BJ (cell line): Measurements from ENCODE around the gene NAV2. TPM values are rescaled to one million over a fixed set of nuclear protein-coding genes. Genes with fewer than 3 reads are reported as not detected.

Experiments used
- CTCF ChIA-PET: fragments of 350-600 bp; formaldehyde crosslinking; extraction: SDS; loops from one replicate; lab custom pipeline; 2021; ENCODE audit warnings: antibody characterized with exemption, inconsistent platforms; lab: Yijun Ruan, JAX
- POLR2A ChIA-PET: fragments of 300-600 bp; sonication (Branson Sonifier 250); formaldehyde crosslinking; extraction: SDS; loops from one replicate; lab custom pipeline; 2021; ENCODE audit warnings: antibody characterized with exemption; lab: Charles Lee
- DNase-seq: peaks from one replicate; pipeline ENCODE4 v3.0.0-alpha.2; 2011; ENCODE audit warnings: low read depth
- H3K27me3 ChIP-seq: 2 replicates; pipeline ENCODE4 v1.6.0; 2011; ENCODE audit warnings: low read length; ENCODE audit not compliant: control insufficient read depth, insufficient read depth
- H3K36me3 ChIP-seq: 2 replicates; pipeline ENCODE4 v1.5.1; 2011; ENCODE audit warnings: low read length; ENCODE audit not compliant: control insufficient read depth, insufficient read depth
- H3K4me3 ChIP-seq: 2 replicates; pipeline ENCODE4 v1.5.1; 2011; ENCODE audit warnings: low read depth, mild to moderate bottlenecking, control low read depth, low read length
- CTCF ChIP-seq: IDR thresholded peaks from 2 replicates; pipeline ENCODE4 v1.5.1; 2011; ENCODE audit warnings: low read depth, mild to moderate bottlenecking, control low read depth, inconsistent platforms, low read length, moderate library complexity; ENCODE audit not compliant: insufficient read depth
- polyA plus RNA-seq: library from polyadenylated mRNA; depleted of rRNA; stranded (reverse); fragments of >200 nt; gene quantifications from 2 replicates; pipeline ENCODE4 v1.2.3, GENCODE V29; 2011

The NAV2 gene
- polyA plus RNA-seq, 1 experiment: 6.1 TPM

- no peak for TF ChIP-seq CTCF
- DNase-seq: no peak
- no peak overlapping the region for H3K4me3 ChIP-seq
- H3K27me3 ChIP-seq: no peaks in the 10 kb centered on the region
- POLR2A ChIA-PET: no interaction called here
- no peaks in the 10 kb centered on the region; the same call in 1 of the 2 replicates for H3K36me3 ChIP-seq
- CTCF ChIA-PET: interaction anchor here (0.6 to 5.5 kb wide), 6 partner anchors 8 to 680 kb away, joined by 3 to 41 read pairs (median 6); no protein-coding TSS in a partner anchor
These were observed 38.4 kb downstream of the NAV2 start for GRCh38 chr11:19751055-19751454.

DNA sequence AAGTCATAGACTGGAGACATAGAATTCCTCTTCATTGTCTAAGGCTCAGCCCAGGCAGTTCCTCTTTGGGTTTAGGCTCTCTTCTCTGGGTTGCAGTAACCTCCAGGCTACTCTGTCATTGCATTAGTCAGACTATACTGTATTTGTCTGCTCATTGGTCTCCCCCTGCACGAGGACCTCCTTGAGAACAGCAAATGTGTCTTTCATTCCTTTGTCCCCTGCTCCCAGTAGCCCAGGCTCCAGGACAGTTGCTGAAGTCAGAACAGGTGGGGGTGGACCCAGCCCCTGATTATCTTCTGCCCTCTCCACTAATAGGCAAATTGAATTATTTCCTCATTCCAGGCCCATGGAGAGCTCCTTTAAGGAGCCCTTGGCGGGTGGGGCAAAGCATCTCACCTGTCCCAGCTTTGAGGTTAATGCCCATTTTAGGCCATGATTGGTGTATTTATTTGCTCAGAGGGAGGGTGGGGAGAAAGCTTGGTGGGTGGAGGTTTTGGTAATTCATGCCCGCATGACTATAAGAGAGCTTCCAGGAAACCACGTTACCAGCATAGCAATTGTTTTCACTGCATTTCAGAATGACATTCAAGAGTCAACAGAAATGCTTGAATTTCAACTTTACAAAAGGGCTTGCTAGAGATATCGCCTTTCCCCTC lies 40.9 kb downstream of the NAV2 start:
- no peak for TF ChIP-seq CTCF
- Histone ChIP-seq H3K4me3 (no peak overlapping the region), H3K27me3 (no peaks in the 10 kb centered on the region), H3K36me3 (no peaks in the 10 kb centered on the region; the same call in 1 of the 2 replicates)
- DNase-seq: no peak
- ChIA-PET POLR2A (no interaction called here), CTCF (interaction anchor here (1.0 to 4.2 kb wide), 5 partner anchors 10 to 201 kb away, joined by 3 to 24 read pairs (median 4); no protein-coding TSS in a partner anchor)

DNA sequence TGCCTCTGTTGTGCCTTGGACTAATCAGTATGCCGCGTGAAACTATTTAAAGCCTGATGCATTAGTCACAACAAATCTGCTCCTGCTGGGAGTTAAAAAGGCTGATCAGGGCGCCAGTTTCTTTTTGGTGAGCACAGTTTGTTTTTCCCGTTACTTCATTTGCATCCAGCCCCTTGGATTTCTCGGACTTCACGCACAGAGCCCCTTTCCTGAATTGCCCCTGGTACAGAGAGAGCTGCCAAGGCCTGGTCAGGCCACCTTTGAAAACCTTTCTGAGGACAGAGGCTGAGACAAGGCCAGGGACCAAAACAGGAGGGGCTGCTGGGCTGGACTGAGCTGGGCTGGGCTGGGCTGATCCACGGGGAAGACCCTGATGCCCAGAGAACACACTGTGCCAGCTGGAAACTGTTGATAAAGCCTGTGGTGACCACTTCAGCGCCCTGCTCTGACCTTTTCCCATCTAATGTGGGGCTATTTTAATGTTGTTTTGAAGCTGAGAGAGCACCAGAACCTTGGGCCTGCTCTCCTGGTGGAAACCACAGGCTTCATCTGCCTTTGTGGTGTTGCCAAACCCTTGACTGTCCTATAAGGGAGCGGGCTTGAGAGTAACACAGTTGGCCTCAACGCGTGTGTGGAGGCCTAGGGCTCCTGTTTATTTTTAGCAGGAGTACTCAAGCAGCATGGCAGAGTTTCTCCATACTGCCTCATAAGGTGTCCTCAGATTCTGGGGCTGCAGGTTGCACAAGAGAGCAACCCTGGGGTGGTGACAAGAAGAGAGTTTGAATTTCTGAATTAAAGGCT lies 44.2 kb downstream of the NAV2 start:
- Histone ChIP-seq H3K27me3 (no peaks in the 10 kb centered on the region), H3K36me3 (peaks cover 2% of the 10 kb centered on the region), H3K4me3 (no peak overlapping the region)
- TF ChIP-seq CTCF: no peak
- ChIA-PET CTCF (interaction anchor here (1.0 to 4.2 kb wide), 5 partner anchors 9 to 56 kb away, joined by 3 to 24 read pairs (median 4); no protein-coding TSS in a partner anchor), POLR2A (interaction anchor here (0.6 kb wide), 1 partner anchor 686 kb away, joined by 4 read pairs; no protein-coding TSS in a partner anchor)
- DNase-seq: no peak

DNA sequence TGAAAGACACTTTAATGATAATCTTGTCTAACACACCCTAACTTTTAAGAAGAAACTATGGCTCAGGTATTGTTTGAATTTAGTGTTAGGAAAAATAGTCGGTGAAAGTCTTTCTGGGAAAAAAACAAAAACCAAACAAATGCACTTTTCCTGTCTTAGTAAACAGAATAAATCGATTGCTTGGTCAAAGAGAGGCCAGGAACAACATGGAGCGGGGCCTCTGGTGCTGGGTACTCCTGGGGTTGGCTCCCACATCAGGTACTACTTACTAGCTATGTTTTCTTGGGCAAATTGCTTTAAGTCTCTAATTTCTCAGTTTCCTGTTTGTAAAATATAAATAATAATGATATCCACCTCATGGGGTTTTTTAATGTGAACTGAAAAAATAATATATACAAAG lies 46.8 kb downstream of the NAV2 start:
- Histone ChIP-seq H3K4me3 (no peak overlapping the region), H3K27me3 (no peaks in the 10 kb centered on the region), H3K36me3 (peaks cover 2% of the 10 kb centered on the region)
- POLR2A ChIA-PET: no interaction called here
- no peak for TF ChIP-seq CTCF
- CTCF ChIA-PET: interaction anchor here (1.2 to 1.7 kb wide), 2 partner anchors 8 to 17 kb away, joined by 3 read pairs; no protein-coding TSS in a partner anchor
- DNase-seq: no peak

- CTCF ChIA-PET: interaction anchor here (0.9 kb wide), 1 partner anchor 502 kb away, joined by 3 read pairs; no protein-coding TSS in a partner anchor
- no peak for TF ChIP-seq CTCF
- DNase-seq: no peak
- no peak overlapping the region for H3K4me3 ChIP-seq
- peaks cover 2% of the 10 kb centered on the region for H3K36me3 ChIP-seq
- no peaks in the 10 kb centered on the region for H3K27me3 ChIP-seq
- POLR2A ChIA-PET: no interaction called here
These were observed 49.6 kb downstream of the NAV2 start for GRCh38 chr11:19762266-19762665.
